ENCODE results near the gene BNC1. TPM values are rescaled to one million over a fixed set of nuclear protein-coding genes. Genes with fewer than 3 reads are reported as not detected.
"Not testable (repeated sequence)": the region's sequence is repeated elsewhere in the genome, so short reads cannot be mapped to it uniquely, and the experiment has no call there.

Gene BNC1
- polyA plus RNA-seq, 1 donor from 2014 or later = not detected

- Mint-ChIP-seq H3K9me3 (peaks cover 0 to 5% (median 0%) of the 10 kb centered on the region in 3 donors), H3K27ac (no peak overlapping the region), H3K36me3 (no peaks in the 10 kb centered on the region), H3K4me3 (no peak overlapping the region), H3K4me1 (peaks cover 0 to 7% (median 6%) of the 10 kb centered on the region in 3 donors), H3K27me3 (peaks cover 52% of the 10 kb centered on the region)
Observed at GRCh38 chr15:83283813-83284558, 478 bp downstream of the BNC1 start.

GRCh38 chr15:83283138-83283812 lies 1.2 kb downstream of the BNC1 start:
- Mint-ChIP-seq H3K36me3 (no peaks in the 10 kb centered on the region), H3K9me3 (peaks cover 0 to 5% (median 0%) of the 10 kb centered on the region in 3 donors), H3K4me3 (peak overlapping the region in 1 of 4 donors; percentile 17), H3K4me1 (peaks cover 0 to 7% (median 6%) of the 10 kb centered on the region in 3 donors), H3K27ac (no peak overlapping the region), H3K27me3 (peaks cover 54% of the 10 kb centered on the region)

- H3K4me3 Mint-ChIP-seq = peak overlapping the region in 1 of 4 donors; percentile 17
- no peaks in the 10 kb centered on the region for H3K36me3 Mint-ChIP-seq
- peaks cover 0 to 7% (median 6%) of the 10 kb centered on the region in 3 donors for H3K4me1 Mint-ChIP-seq
Observed at GRCh38 chr15:83282776-83283137, 1.7 kb downstream of the BNC1 start.

GRCh38 chr15:83282141-83282540 lies 2.3 kb downstream of the BNC1 start:
- peaks cover 0 to 5% (median 0%) of the 10 kb centered on the region in 3 donors for H3K9me3 Mint-ChIP-seq
- H3K36me3 Mint-ChIP-seq = no peaks in the 10 kb centered on the region
- H3K4me1 Mint-ChIP-seq = peaks cover 0 to 7% (median 6%) of the 10 kb centered on the region in 3 donors
- H3K27ac Mint-ChIP-seq = no peak overlapping the region
- no peak overlapping the region for H3K4me3 Mint-ChIP-seq
- peaks cover 52% of the 10 kb centered on the region for H3K27me3 Mint-ChIP-seq

More at GRCh38 chr15:83282776-83283137, 1.7 kb downstream of the BNC1 start:
- Mint-ChIP-seq H3K9me3 (peaks cover 0 to 5% (median 0%) of the 10 kb centered on the region in 3 donors), H3K27me3 (peaks cover 53% of the 10 kb centered on the region), H3K27ac (no peak overlapping the region)

GRCh38 chr15:83278191-83278590 lies 6.3 kb downstream of the BNC1 start:
- H3K9me3 Mint-ChIP-seq = peaks cover 0 to 4% (median 0%) of the 10 kb centered on the region in 3 donors
- no peak overlapping the region for H3K4me3 Mint-ChIP-seq
- H3K36me3 Mint-ChIP-seq = no peaks in the 10 kb centered on the region
- no peak overlapping the region for H3K27ac Mint-ChIP-seq
- peaks cover 32% of the 10 kb centered on the region for H3K27me3 Mint-ChIP-seq
- H3K4me1 Mint-ChIP-seq = peaks cover 0 to 4% (median 0%) of the 10 kb centered on the region in 3 donors

GRCh38 chr15:83276661-83277060 lies 7.8 kb downstream of the BNC1 start:
- Mint-ChIP-seq H3K27me3 (peaks cover 24% of the 10 kb centered on the region), H3K36me3 (no peaks in the 10 kb centered on the region), H3K27ac (no peak overlapping the region), H3K4me3 (no peak overlapping the region), H3K4me1 (no peaks in the 10 kb centered on the region), H3K9me3 (peaks cover 0 to 4% (median 0%) of the 10 kb centered on the region in 3 donors)

GRCh38 chr15:83275412-83275811 lies 9.1 kb downstream of the BNC1 start:
- no peak overlapping the region for H3K4me3 Mint-ChIP-seq
- peaks cover 3% of the 10 kb centered on the region for H3K36me3 Mint-ChIP-seq
- no peak overlapping the region for H3K27ac Mint-ChIP-seq
- H3K4me1 Mint-ChIP-seq = no peaks in the 10 kb centered on the region
- H3K9me3 Mint-ChIP-seq = peaks cover 0 to 4% (median 2%) of the 10 kb centered on the region in 3 donors
- H3K27me3 Mint-ChIP-seq = peaks cover 14% of the 10 kb centered on the region

GRCh38 chr15:83270176-83270575 lies 14.3 kb downstream of the BNC1 start:
- Mint-ChIP-seq H3K27ac (no peak overlapping the region), H3K9me3 (peaks cover 0 to 4% (median 0%) of the 10 kb centered on the region in 3 donors), H3K4me3 (no peak overlapping the region), H3K4me1 (no peaks in the 10 kb centered on the region), H3K36me3 (peaks cover 4% of the 10 kb centered on the region), H3K27me3 (peaks cover 4% of the 10 kb centered on the region)

- Mint-ChIP-seq H3K27ac (no peak overlapping the region), H3K36me3 (peaks cover 4% of the 10 kb centered on the region), H3K27me3 (peaks cover 9% of the 10 kb centered on the region), H3K4me3 (no peak overlapping the region), H3K9me3 (peaks cover 0 to 4% (median 2%) of the 10 kb centered on the region in 3 donors), H3K4me1 (no peaks in the 10 kb centered on the region)
Observed at GRCh38 chr15:83268147-83268546, 16.3 kb downstream of the BNC1 start.

GRCh38 chr15:83262594-83263315 lies 21.7 kb downstream of the BNC1 start:
- H3K9me3 Mint-ChIP-seq = peaks cover 0 to 2% (median 0%) of the 10 kb centered on the region in 3 donors
- peaks cover 3% of the 10 kb centered on the region for H3K36me3 Mint-ChIP-seq
- H3K4me1 Mint-ChIP-seq = no peaks in the 10 kb centered on the region
- H3K27ac Mint-ChIP-seq = no peak overlapping the region
- peaks cover 14% of the 10 kb centered on the region for H3K27me3 Mint-ChIP-seq
- no peak overlapping the region for H3K4me3 Mint-ChIP-seq

GRCh38 chr15:83262181-83262580 lies 22.3 kb downstream of the BNC1 start:
- not testable (repeated sequence) for H3K36me3 Mint-ChIP-seq, H3K27ac Mint-ChIP-seq, H3K9me3 Mint-ChIP-seq, H3K4me3 Mint-ChIP-seq, H3K4me1 Mint-ChIP-seq
- peaks cover 14% of the 10 kb centered on the region for H3K27me3 Mint-ChIP-seq

- Mint-ChIP-seq H3K27me3 (peaks cover 20% of the 10 kb centered on the region), H3K36me3 (peaks cover 2% of the 10 kb centered on the region), H3K9me3 (peaks cover 0 to under 1% (median 0%) of the 10 kb centered on the region in 3 donors), H3K27ac (no peak overlapping the region), H3K4me3 (no peak overlapping the region), H3K4me1 (no peaks in the 10 kb centered on the region)
Observed at GRCh38 chr15:83250781-83251180, 33.7 kb downstream of the BNC1 start.

GRCh38 chr15:83249030-83249343 lies 35.5 kb downstream of the BNC1 start:
- Mint-ChIP-seq H3K9me3 (peaks cover 0 to 5% (median 2%) of the 10 kb centered on the region in 3 donors), H3K36me3 (no peaks in the 10 kb centered on the region)

GRCh38 chr15:83248151-83249029 lies 36.1 kb downstream of the BNC1 start:
- Mint-ChIP-seq H3K36me3 (no peaks in the 10 kb centered on the region), H3K4me1 (peaks cover 0 to under 1% (median 0%) of the 10 kb centered on the region in 3 donors), H3K27ac (no peak overlapping the region), H3K9me3 (peaks cover 0 to 5% (median 2%) of the 10 kb centered on the region in 3 donors), H3K27me3 (peaks cover 20% of the 10 kb centered on the region), H3K4me3 (no peak overlapping the region)

More at GRCh38 chr15:83249030-83249343, 35.5 kb downstream of the BNC1 start:
- H3K4me3 Mint-ChIP-seq = no peak overlapping the region
- H3K27ac Mint-ChIP-seq = no peak overlapping the region
- H3K4me1 Mint-ChIP-seq = no peaks in the 10 kb centered on the region
- peaks cover 20% of the 10 kb centered on the region for H3K27me3 Mint-ChIP-seq
